ENCODE measurements around the gene RASGRP4. TPM values are rescaled to one million over a fixed set of nuclear protein-coding genes. Genes with fewer than 3 reads are reported as not detected.
"Not testable (repeated sequence)": the region's sequence is repeated elsewhere in the genome, so short reads cannot be mapped to it uniquely, and the experiment has no call there.

The RASGRP4 gene
- total RNA-seq, 4 donors from 2014 or later: under 0.01 to 2.0 (median 1.5) TPM; not detected in 1

DNA sequence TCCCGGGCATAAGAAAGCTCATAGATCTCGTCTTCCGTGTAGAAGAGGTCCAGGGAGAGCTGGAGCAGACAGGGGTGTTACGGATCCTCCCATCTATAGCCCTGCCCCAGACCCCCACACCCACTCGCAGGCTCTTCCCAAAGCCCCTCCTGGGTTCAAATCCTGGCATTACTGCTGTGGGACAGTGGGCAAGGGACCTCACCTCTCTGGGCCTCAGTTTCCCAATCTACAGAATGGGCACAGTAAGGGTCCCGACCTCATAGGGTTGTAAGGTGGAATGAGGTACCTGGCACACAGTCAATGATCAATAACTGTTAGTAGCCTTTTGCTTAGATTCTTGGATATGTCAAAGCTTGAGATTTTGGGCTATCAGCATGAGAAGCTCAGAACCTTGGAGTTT is 12.6 kb downstream of the RASGRP4 start:
- DNase-seq: no peak
- H3K36me3 ChIP-seq: no peaks in the 10 kb centered on the region
- no peak for TF ChIP-seq POLR2A (IDR thresholded peaks at IDR 0.05)
- TF ChIP-seq, protein P1, sequence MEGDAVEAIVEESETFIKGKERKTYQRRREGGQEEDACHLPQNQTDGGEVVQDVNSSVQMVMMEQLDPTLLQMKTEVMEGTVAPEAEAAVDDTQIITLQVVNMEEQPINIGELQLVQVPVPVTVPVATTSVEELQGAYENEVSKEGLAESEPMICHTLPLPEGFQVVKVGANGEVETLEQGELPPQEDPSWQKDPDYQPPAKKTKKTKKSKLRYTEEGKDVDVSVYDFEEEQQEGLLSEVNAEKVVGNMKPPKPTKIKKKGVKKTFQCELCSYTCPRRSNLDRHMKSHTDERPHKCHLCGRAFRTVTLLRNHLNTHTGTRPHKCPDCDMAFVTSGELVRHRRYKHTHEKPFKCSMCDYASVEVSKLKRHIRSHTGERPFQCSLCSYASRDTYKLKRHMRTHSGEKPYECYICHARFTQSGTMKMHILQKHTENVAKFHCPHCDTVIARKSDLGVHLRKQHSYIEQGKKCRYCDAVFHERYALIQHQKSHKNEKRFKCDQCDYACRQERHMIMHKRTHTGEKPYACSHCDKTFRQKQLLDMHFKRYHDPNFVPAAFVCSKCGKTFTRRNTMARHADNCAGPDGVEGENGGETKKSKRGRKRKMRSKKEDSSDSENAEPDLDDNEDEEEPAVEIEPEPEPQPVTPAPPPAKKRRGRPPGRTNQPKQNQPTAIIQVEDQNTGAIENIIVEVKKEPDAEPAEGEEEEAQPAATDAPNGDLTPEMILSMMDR (IDR thresholded peaks at IDR 0.05): no peak
- H3K4me3 ChIP-seq: no peak overlapping the region
- intact Hi-C loops (cut with DNase I; ENCODE audit: low total_unique reads): no loop called here
- H3K27ac ChIP-seq: no peak overlapping the region
- no peaks in the 10 kb centered on the region for H3K4me1 ChIP-seq
- H3K27me3 ChIP-seq: no peaks in the 10 kb centered on the region
- H3K9me3 ChIP-seq: no peaks in the 10 kb centered on the region

DNA sequence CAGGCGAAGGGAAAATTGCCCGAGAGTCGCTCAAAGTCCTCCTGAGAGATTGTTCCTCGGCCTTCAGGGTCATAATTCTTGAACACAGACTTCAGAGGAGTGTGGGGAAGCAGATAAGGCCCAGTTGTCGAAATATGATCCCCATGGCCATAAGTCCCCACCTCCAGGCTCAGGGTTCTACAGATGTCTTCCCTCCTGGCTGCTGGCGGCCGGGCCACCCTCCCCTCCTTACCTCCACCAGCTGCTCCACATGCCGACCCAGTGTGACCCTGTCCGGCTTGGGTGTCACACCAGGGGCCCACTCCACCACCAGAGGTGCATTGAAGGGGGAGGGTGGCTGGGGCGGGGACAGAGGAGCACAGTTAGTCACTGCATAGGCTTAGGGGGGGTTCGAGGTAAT is 13.1 kb downstream of the RASGRP4 start:
- intact Hi-C loops (cut with DNase I; ENCODE audit: low total_unique reads): no loop called here
- no peak for DNase-seq
- no peaks in the 10 kb centered on the region for H3K4me1 ChIP-seq
- no peaks in the 10 kb centered on the region for H3K9me3 ChIP-seq
- no peaks in the 10 kb centered on the region for H3K36me3 ChIP-seq
- no peaks in the 10 kb centered on the region for H3K27me3 ChIP-seq
- TF ChIP-seq, protein P1 (IDR thresholded peaks at IDR 0.05): no peak
- no peak for TF ChIP-seq POLR2A (IDR thresholded peaks at IDR 0.05)
- H3K27ac ChIP-seq: no peak overlapping the region
- H3K4me3 ChIP-seq: no peak overlapping the region

DNA sequence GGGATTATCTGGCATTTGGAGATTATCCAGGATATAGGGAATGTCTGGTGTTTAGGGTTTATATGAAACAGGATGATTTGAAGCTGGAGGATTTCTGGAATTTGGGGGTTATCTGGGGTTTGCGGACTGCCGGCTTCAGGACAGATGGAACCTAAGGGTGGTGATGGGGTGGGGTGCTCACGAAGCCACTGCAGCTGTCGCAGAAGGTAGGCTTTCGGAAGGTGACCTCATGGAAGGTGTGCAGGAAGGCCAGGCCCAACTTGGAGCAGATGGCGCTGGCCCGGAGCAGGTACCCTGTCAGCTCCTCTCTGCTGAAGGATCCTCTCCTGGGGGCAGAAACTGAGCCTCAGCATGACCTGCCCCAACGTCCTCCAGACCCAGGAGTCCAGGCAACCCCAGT is 13.5 kb downstream of the RASGRP4 start:
- Histone ChIP-seq H3K27ac (no peak overlapping the region), H3K4me1 (no peaks in the 10 kb centered on the region), H3K9me3 (no peaks in the 10 kb centered on the region), H3K27me3 (no peaks in the 10 kb centered on the region), H3K4me3 (no peak overlapping the region), H3K36me3 (no peaks in the 10 kb centered on the region)
- DNase-seq: no peak
- TF ChIP-seq, protein P1 (IDR thresholded peaks at IDR 0.05): no peak
- no peak for TF ChIP-seq POLR2A (IDR thresholded peaks at IDR 0.05)
- intact Hi-C loops (cut with DNase I; ENCODE audit: low total_unique reads): no loop called here

GRCh38 chr19:38411898-38412297 is 14.1 kb downstream of the RASGRP4 start:
- DNase-seq; H3K27me3 ChIP-seq; H3K36me3 ChIP-seq; H3K4me1 ChIP-seq; H3K4me3 ChIP-seq; H3K27ac ChIP-seq; H3K9me3 ChIP-seq; intact Hi-C loops (cut with DNase I; ENCODE audit: low total_unique reads): not testable (repeated sequence)

- intact Hi-C loops (cut with DNase I; ENCODE audit: low total_unique reads): no loop called here
- Histone ChIP-seq H3K36me3 (no peaks in the 10 kb centered on the region), H3K4me3 (no peak overlapping the region), H3K27ac (no peak overlapping the region), H3K9me3 (no peaks in the 10 kb centered on the region), H3K4me1 (no peaks in the 10 kb centered on the region), H3K27me3 (no peaks in the 10 kb centered on the region)
- no peak for TF ChIP-seq POLR2A (IDR thresholded peaks at IDR 0.05)
- TF ChIP-seq, protein P1 (IDR thresholded peaks at IDR 0.05): no peak
- no peak for DNase-seq
Measured at GRCh38 chr19:38411041-38411712, 14.8 kb downstream of the RASGRP4 start.

GRCh38 chr19:38410407-38410806 is 15.6 kb downstream of the RASGRP4 start:
- intact Hi-C loops (cut with DNase I; ENCODE audit: low total_unique reads); H3K36me3 ChIP-seq; H3K27me3 ChIP-seq; H3K9me3 ChIP-seq; DNase-seq; H3K27ac ChIP-seq; H3K4me1 ChIP-seq; H3K4me3 ChIP-seq: not testable (repeated sequence)
